Measurements from ENCODE around the gene CDKAL1. TPM values are rescaled to one million over a fixed set of nuclear protein-coding genes. Genes with fewer than 3 reads are reported as not detected.
"Not testable (repeated sequence)": the region's sequence is repeated elsewhere in the genome, so short reads cannot be mapped to it uniquely, and the experiment has no call there.

Gene CDKAL1
- total RNA-seq, 1 donor from 2014 or later, result 9.1 TPM

DNA sequence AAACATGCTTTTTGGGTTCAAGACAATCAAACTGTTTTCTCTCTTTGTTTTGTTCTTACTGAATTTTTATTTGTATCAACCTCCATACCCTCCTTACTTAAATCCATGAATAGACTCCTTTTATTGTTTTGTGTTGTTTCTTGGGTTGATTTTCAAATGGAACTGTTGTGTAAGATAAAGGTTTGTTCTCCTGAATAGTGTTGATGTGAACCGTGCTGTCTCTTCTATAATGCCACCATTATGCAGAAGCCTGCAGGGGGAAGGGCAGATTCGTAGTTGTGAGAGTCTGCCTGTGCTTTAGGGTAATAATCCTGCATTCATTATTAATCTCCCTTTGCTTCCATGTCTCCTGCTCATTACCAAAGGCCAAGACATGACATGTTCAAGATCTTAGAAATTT is 105.9 kb downstream of the CDKAL1 start:
- intact Hi-C loops (cut with micrococcal nuclease), result no loop called here
- no peak for DNase-seq
- Histone ChIP-seq H3K9me3 (replicated peaks) (no peaks in the 10 kb centered on the region), H3K27me3 (ENCODE audit: low read depth) (no peaks in the 10 kb centered on the region), H3K27ac (replicated peaks) (no peak overlapping the region), H3K4me1 (no peaks in the 10 kb centered on the region), H3K36me3 (no peaks in the 10 kb centered on the region), H3K4me3 (no peak overlapping the region)
- TF ChIP-seq, protein P1, sequence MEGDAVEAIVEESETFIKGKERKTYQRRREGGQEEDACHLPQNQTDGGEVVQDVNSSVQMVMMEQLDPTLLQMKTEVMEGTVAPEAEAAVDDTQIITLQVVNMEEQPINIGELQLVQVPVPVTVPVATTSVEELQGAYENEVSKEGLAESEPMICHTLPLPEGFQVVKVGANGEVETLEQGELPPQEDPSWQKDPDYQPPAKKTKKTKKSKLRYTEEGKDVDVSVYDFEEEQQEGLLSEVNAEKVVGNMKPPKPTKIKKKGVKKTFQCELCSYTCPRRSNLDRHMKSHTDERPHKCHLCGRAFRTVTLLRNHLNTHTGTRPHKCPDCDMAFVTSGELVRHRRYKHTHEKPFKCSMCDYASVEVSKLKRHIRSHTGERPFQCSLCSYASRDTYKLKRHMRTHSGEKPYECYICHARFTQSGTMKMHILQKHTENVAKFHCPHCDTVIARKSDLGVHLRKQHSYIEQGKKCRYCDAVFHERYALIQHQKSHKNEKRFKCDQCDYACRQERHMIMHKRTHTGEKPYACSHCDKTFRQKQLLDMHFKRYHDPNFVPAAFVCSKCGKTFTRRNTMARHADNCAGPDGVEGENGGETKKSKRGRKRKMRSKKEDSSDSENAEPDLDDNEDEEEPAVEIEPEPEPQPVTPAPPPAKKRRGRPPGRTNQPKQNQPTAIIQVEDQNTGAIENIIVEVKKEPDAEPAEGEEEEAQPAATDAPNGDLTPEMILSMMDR (IDR thresholded peaks at IDR 0.05; ENCODE audit: borderline replicate concordance), result no peak

DNA sequence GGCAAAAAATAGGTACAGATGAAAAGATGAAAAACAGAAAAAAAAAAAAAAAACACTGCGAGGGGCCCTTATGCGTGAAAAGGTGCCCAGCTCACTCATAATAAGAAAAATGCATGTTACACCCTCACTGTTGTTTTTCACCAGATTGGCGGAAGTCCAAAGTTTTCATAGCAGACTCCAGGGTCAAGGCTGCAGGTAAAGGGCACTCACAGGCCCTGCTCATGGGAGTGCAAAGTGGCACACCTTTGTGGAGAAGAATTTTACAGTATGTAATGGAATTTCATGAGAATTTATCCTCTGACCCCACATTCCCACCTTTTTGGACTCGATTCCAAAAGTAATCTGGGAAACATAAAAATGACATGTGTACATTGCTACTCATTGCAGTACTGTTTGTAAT is 108.2 kb downstream of the CDKAL1 start:
- no peaks in the 10 kb centered on the region for H3K4me1 ChIP-seq
- TF ChIP-seq, protein P1 (IDR thresholded peaks at IDR 0.05; ENCODE audit: borderline replicate concordance), result no peak
- H3K9me3 ChIP-seq (replicated peaks), result no peaks in the 10 kb centered on the region
- H3K27me3 ChIP-seq (ENCODE audit: low read depth), result no peaks in the 10 kb centered on the region
- no peaks in the 10 kb centered on the region for H3K36me3 ChIP-seq
- no peak overlapping the region for H3K27ac ChIP-seq (replicated peaks)
- no peak for DNase-seq
- H3K4me3 ChIP-seq, result no peak overlapping the region
- intact Hi-C loops (cut with micrococcal nuclease), result no loop called here

DNA sequence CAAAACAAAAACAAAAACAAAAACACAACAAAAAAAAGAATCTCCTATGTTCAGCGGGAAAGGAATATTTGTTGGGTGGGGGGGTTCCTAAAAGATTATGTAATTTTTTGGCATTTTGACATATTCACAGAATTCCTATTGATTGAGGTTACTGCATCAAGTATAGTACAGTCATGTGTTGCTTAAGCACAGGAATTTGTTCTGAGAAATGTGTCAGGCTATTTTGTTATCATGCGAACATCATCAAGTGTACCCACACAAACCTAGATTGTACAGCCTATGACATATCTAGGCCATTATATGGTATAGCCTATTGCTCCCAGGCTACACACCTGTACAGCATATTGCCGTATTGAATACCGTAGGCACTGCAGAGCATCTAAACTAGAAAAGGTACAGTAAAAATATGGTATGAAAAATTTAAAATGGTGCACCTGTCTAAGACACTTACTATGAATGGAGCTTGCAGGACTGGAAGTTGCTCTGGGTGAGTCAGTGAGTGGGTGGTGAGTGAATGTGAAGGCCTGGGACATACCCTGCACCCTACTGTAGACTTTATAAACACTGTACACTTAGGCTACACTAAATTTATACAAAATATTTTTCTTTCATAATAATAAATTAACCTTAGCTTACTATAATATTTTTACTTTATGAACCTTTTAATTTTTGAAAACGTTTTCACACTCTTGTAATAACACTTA is 110.6 kb downstream of the CDKAL1 start:
- DNase-seq, result no peak
- Histone ChIP-seq H3K36me3 (peaks cover 5% of the 10 kb centered on the region), H3K27ac (replicated peaks) (no peak overlapping the region), H3K4me3 (no peak overlapping the region), H3K4me1 (no peaks in the 10 kb centered on the region), H3K9me3 (replicated peaks) (peaks cover 4% of the 10 kb centered on the region), H3K27me3 (ENCODE audit: low read depth) (no peaks in the 10 kb centered on the region)
- intact Hi-C loops (cut with micrococcal nuclease), result no loop called here
- TF ChIP-seq, protein P1 (IDR thresholded peaks at IDR 0.05; ENCODE audit: borderline replicate concordance), result no peak

DNA sequence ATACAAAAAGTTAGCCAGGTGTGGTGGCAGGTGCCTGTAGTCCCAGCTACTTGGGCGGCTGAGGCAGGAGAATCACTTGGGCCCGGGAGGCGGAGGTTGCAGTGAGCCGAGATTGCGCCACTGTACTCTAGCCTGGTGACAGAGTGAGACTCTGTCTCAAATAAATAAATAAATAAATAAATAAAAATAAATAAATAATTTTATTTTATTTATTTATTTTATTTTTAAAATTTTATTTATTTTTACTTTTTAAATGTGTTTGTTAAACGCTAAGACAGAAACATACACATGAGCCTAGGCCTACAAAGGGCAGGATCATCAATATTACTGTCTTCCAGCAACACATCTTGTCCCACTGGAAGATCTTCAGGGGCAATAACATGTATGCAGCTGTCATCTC is 111.3 kb downstream of the CDKAL1 start:
- H3K4me1 ChIP-seq; H3K4me3 ChIP-seq; H3K36me3 ChIP-seq; intact Hi-C loops (cut with micrococcal nuclease); DNase-seq; H3K27ac ChIP-seq (replicated peaks); H3K9me3 ChIP-seq (replicated peaks); H3K27me3 ChIP-seq (ENCODE audit: low read depth): not testable (repeated sequence)

DNA sequence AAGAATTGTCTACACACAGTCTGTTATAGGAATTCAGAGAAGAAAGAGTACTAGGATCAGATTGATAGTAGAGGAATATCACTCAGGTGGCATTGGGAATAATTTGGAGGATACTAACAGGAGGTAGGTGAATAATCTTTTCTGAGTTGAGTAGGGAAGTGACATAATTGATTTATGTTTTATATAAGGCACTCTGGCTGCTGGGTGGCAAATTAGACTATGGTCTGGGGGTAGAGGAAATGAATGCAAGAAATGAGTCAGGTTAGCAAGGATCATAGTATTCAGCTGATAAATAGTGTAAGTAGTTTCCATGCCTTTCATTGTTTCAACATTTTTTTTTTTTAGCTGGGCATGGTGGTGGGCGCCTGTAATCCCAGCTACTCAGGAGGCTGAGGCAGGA is 113.3 kb downstream of the CDKAL1 start:
- peaks cover 5% of the 10 kb centered on the region for H3K9me3 ChIP-seq (replicated peaks)
- peaks cover 5% of the 10 kb centered on the region for H3K36me3 ChIP-seq
- TF ChIP-seq, protein P1 (IDR thresholded peaks at IDR 0.05; ENCODE audit: borderline replicate concordance), result no peak
- DNase-seq, result no peak
- intact Hi-C loops (cut with micrococcal nuclease), result no loop called here
- H3K27me3 ChIP-seq (ENCODE audit: low read depth), result no peaks in the 10 kb centered on the region
- no peak overlapping the region for H3K4me3 ChIP-seq
- H3K4me1 ChIP-seq, result no peaks in the 10 kb centered on the region
- H3K27ac ChIP-seq (replicated peaks), result no peak overlapping the region

DNA sequence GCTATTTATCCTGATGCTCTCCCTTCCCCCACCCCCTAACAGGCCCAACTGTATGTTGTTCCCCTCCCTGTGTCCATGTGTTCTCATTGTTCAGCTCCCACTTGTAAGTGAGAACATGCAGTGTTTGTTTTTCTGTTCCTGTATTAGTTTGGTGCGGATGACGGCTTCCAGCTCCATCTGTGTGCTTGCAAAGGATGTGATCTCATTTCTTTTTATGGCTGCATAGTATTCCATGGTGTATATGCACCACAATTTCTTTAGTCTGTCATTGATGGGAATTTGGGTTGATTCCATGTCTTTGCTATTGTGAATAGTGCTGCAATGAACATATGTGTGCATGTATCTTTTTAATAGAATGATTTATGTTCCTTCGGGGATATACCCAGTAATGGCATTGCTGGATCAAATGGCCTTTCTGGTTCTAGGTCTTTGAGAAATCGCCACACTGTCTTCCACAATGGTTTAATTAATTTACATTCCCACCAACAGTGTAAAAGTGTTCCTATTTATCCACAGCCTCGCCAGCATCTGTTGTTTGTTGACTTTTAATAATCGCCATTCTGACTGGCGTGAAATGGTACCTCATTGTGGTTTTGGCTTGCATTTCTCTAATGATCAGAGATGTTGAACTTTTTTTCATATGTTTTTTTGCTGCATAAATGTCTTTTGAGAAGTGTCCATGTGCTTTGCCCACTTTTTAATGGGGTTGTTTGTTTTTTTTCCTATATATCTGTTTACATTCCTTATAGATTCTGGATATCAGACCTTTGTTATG is 115.6 kb downstream of the CDKAL1 start:
- H3K27me3 ChIP-seq (ENCODE audit: low read depth); intact Hi-C loops (cut with micrococcal nuclease); DNase-seq: not testable (repeated sequence)

More for the DNA sequence above, 115.6 kb downstream of the CDKAL1 start:
- not testable (repeated sequence) for H3K4me1 ChIP-seq; H3K4me3 ChIP-seq; H3K27ac ChIP-seq (replicated peaks); H3K9me3 ChIP-seq (replicated peaks)
- peaks cover 15% of the 10 kb centered on the region for H3K36me3 ChIP-seq
